B cell (primary cell): ENCODE data around the gene SHANK2.

Experiments used
- EZH2 ChIP-seq: IDR thresholded peaks from 2 replicates; pipeline ENCODE4 v1.6.1; 2012; ENCODE audit warnings: borderline replicate concordance, low read depth, mild to moderate bottlenecking, moderate library complexity, low read length; ENCODE audit not compliant: insufficient read depth, poor library complexity, severe bottlenecking
- TF ChIP-seq, protein P1 (sequence below): fragments of 200-600 bp; IDR thresholded peaks from one replicate; pipeline ENCODE4 v1.8.0; 2022; ENCODE audit warnings: antibody characterized with exemption, mild to moderate bottlenecking

DNA sequence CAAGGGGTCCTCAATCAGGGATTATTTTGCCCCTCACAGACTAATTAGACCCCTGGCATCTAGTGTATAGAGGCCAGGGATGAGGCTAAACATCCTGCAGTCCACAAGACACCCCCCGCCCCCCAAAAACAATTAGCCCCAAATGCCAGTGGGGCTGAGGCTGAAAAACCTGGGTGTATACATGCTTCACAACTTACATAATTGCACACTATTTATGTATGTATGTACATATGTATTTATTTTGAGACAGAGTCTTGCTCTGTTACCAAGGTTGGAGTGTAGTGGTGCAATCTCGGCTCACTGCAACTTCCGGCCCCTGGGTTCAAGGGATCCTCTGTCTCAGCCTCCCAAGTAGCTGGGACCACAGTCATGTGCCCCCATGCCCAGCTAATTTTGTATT lies 28.8 kb upstream of the SHANK2 start:
- TF ChIP-seq, protein P1, sequence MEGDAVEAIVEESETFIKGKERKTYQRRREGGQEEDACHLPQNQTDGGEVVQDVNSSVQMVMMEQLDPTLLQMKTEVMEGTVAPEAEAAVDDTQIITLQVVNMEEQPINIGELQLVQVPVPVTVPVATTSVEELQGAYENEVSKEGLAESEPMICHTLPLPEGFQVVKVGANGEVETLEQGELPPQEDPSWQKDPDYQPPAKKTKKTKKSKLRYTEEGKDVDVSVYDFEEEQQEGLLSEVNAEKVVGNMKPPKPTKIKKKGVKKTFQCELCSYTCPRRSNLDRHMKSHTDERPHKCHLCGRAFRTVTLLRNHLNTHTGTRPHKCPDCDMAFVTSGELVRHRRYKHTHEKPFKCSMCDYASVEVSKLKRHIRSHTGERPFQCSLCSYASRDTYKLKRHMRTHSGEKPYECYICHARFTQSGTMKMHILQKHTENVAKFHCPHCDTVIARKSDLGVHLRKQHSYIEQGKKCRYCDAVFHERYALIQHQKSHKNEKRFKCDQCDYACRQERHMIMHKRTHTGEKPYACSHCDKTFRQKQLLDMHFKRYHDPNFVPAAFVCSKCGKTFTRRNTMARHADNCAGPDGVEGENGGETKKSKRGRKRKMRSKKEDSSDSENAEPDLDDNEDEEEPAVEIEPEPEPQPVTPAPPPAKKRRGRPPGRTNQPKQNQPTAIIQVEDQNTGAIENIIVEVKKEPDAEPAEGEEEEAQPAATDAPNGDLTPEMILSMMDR: no peak
- TF ChIP-seq EZH2: no peak
